B cell (primary cell): ENCODE results near the gene ZNF440.
"Not testable (repeated sequence)": the region's sequence is repeated elsewhere in the genome, so short reads cannot be mapped to it uniquely, and the experiment has no call there.

Experiments
- CTCF ChIP-seq: fragments of 200-600 bp; IDR thresholded peaks from one replicate; pipeline ENCODE4 v1.8.0; 2022; ENCODE audit warnings: antibody characterized with exemption, mild to moderate bottlenecking
- EZH2 ChIP-seq: IDR thresholded peaks from 2 replicates; pipeline ENCODE4 v1.6.1; 2012; ENCODE audit warnings: borderline replicate concordance, low read depth, mild to moderate bottlenecking, moderate library complexity, low read length; ENCODE audit not compliant: insufficient read depth, poor library complexity, severe bottlenecking

GRCh38 chr19:11847615-11848014 lies 33.5 kb downstream of the ZNF440 start:
- not testable (repeated sequence) for TF ChIP-seq CTCF, EZH2
